ENCODE data around the gene ILRUN. TPM values are rescaled to one million over a fixed set of nuclear protein-coding genes. Genes with fewer than 3 reads are reported as not detected.
"Not testable (repeated sequence)": the region's sequence is repeated elsewhere in the genome, so short reads cannot be mapped to it uniquely, and the experiment has no call there.

The ILRUN gene
- total and polyA plus RNA-seq, 9 of the 15 experiments (the other 6 are each of a cell fraction or from before 2014, with no cell fraction given): 24.9 to 78.9 (median 53.4) TPM

- H3K4me2 ChIP-seq (ENCODE audit: insufficient read depth, low read length); in situ Hi-C loops (cut with MboI); POLR2A ChIA-PET; H4K20me1 ChIP-seq (replicated peaks; ENCODE audit: control insufficient read depth, insufficient read depth, low read length); H3K27ac ChIP-seq (ENCODE audit: extremely low read depth, low read depth, low read length); H3K36me3 ChIP-seq (ENCODE audit: control insufficient read depth, insufficient read depth, low read length); FAIRE-seq; intact Hi-C loops (cut with micrococcal nuclease); H3K9me3 ChIP-seq (replicated peaks; ENCODE audit: control insufficient read depth, insufficient read depth, low read depth, low read length); BruUV-seq (replicated peaks); H3K9me1 ChIP-seq (ENCODE audit: control insufficient read depth, insufficient read depth, low read length); H3K9ac ChIP-seq (ENCODE audit: insufficient read depth in 1 of 2, low read depth in 2 of 2, low read length in 2 of 2); H3K4me3 ChIP-seq; CTCF ChIA-PET (ENCODE audit: low intra/inter-chr PET ratio); H3K79me2 ChIP-seq (ENCODE audit: control insufficient read depth, insufficient read depth, low read length); H3K27me3 ChIP-seq (ENCODE audit: control insufficient read depth in 2 of 2, insufficient read depth in 2 of 2, low read length in 2 of 2); H2AFZ ChIP-seq (ENCODE audit: low read depth, low read length); ATAC-seq; DNase-seq (ENCODE audit: extremely low read depth in 1 of 4, low spot score in 3 of 4): not testable (repeated sequence)
- whole genome bisulfite sequencing (ENCODE audit: insufficient coverage, low coverage, missing lambda C conversion rate): no CpG with 5 or more reads among the region's 9 CpGs
- TF ChIP-seq BACH1 (tag; IDR thresholded peaks at IDR 0.05): peak; percentile 10; the same call in 1 of the 2 replicates
- H3K4me1 ChIP-seq (replicated peaks in 1 of 2; ENCODE audit: control insufficient read depth in 2 of 2, insufficient read depth in 2 of 2, low read length in 2 of 2): peaks cover 8 to 15% of the 10 kb centered on the region in 2 experiments; a peak in 4 of 5 replicates
These were observed 23.1 kb upstream of the ILRUN start for GRCh38 chr6:34719646-34720045.

- no peaks in the 10 kb centered on the region for H3K9me3 ChIP-seq (replicated peaks; ENCODE audit: control insufficient read depth, insufficient read depth, low read depth, low read length)
- H3K4me1 ChIP-seq (replicated peaks in 1 of 2; ENCODE audit: control insufficient read depth in 2 of 2, insufficient read depth in 2 of 2, low read length in 2 of 2): peaks cover 15 to 20% of the 10 kb centered on the region in 2 experiments
- in situ Hi-C loops (cut with MboI): no loop called here
- DNase-seq (ENCODE audit: extremely low read depth in 1 of 4, low spot score in 3 of 4) (no peak), FAIRE-seq (no peak), ATAC-seq (no peak)
- ChIA-PET POLR2A (no interaction called here), CTCF (ENCODE audit: low intra/inter-chr PET ratio) (no interaction called here)
- H3K4me2 ChIP-seq (ENCODE audit: insufficient read depth, low read length): no peak overlapping the region
- H4K20me1 ChIP-seq (replicated peaks; ENCODE audit: control insufficient read depth, insufficient read depth, low read length): no peaks in the 10 kb centered on the region
- no peak overlapping the region for H3K4me3 ChIP-seq
- H3K9ac ChIP-seq (ENCODE audit: insufficient read depth in 1 of 2, low read depth in 2 of 2, low read length in 2 of 2): no peak overlapping the region
- H3K27ac ChIP-seq (ENCODE audit: extremely low read depth, low read depth, low read length): no peak overlapping the region
- no peak for TF ChIP-seq ZNF449 (CRISPR knock-in tag; IDR thresholded peaks at IDR 0.05)
- TF ChIP-seq JUND (IDR thresholded peaks at IDR 0.05; ENCODE audit: borderline replicate concordance, low read depth, low read length): peak; percentile 24; the same call in 1 of the 2 replicates
- TF ChIP-seq JUND (tag; IDR thresholded peaks at IDR 0.05; ENCODE audit: borderline replicate concordance, low read depth, low read length): no peak
- TF ChIP-seq SMARCA4 (IDR thresholded peaks at IDR 0.05): 0 out of 2 replicates have a peak, but pooled peaks have one; percentile 4
- no peak for TF ChIP-seq CREBBP (IDR thresholded peaks at IDR 0.05; ENCODE audit: low read depth, low read length)
- peak; percentile 46 for TF ChIP-seq FOSL1 (tag; conservative IDR thresholded peaks at IDR 0.05)
- no peaks in the 10 kb centered on the region for H3K79me2 ChIP-seq (ENCODE audit: control insufficient read depth, insufficient read depth, low read length)
- peak overlapping the region; percentile 49 for H2AFZ ChIP-seq (ENCODE audit: low read depth, low read length)
- 59% methylated on average over 4 of the region's 4 CpGs for WGBS (ENCODE audit: insufficient coverage, low coverage, missing lambda C conversion rate)
- no TSS peak for BruUV-seq (replicated peaks)
- no peaks in the 10 kb centered on the region for H3K9me1 ChIP-seq (ENCODE audit: control insufficient read depth, insufficient read depth, low read length)
- H3K27me3 ChIP-seq (ENCODE audit: control insufficient read depth in 2 of 2, insufficient read depth in 2 of 2, low read length in 2 of 2): no peaks in the 10 kb centered on the region
- intact Hi-C loops (cut with micrococcal nuclease): no loop called here
- no peaks in the 10 kb centered on the region for H3K36me3 ChIP-seq (ENCODE audit: control insufficient read depth, insufficient read depth, low read length)
These were observed 22.4 kb upstream of the ILRUN start for GRCh38 chr6:34718976-34719375.

Measured in K562 (cell line).